HK-2 (cell line): Measurements from ENCODE around the gene PRRG2.

Experiments
- DNase-seq: peaks from one replicate; pipeline ENCODE4 v3.0.0-alpha.2; 2018; ENCODE audit not compliant: unreplicated experiment

The PRRG2 gene

GRCh38 chr19:49640113-49640898 is 59.2 kb downstream of the PRRG2 start, which contains the start of gene RRAS:
Gene RRAS, minus strand, starts transcription at chr19:49640143. Its CDS starts 45 bp downstream, at chr19:49640098.
- DNase-seq = peak; percentile 99
